K562 (cell line): Measurements from ENCODE around the gene USP43.

Source experiments
- BRF1 ChIP-seq: IDR thresholded peaks from 3 replicates; pipeline ENCODE4 v1.6.1; 2011; ENCODE audit warnings: borderline replicate concordance, mild to moderate bottlenecking; ENCODE audit not compliant: insufficient read length; ENCODE audit errors: extremely low read depth
- CBX2 ChIP-seq: fragments of 200-600 bp; sonication (generic); IDR thresholded peaks from one replicate; pipeline ENCODE4 v1.6.1; 2012; ENCODE audit warnings: mild to moderate bottlenecking, low read length, inconsistent platforms; ENCODE audit not compliant: insufficient read depth, poor library complexity, severe bottlenecking
- FOXJ2 ChIP-seq: fragments of 200-800 bp; sonication (Bioruptor generic); IDR thresholded peaks from 2 replicates; pipeline ENCODE4 v1.6.1; 2016; ENCODE audit warnings: missing genetic modification characterization, missing compliant biosample characterization
- MTA3 ChIP-seq: fragments of 450-650 bp; formaldehyde crosslinking; IDR thresholded peaks from 2 replicates; pipeline ENCODE4 v1.6.1; 2017; ENCODE audit warnings: mild to moderate bottlenecking, borderline replicate concordance
- MXI1 ChIP-seq: IDR thresholded peaks from 2 replicates; pipeline ENCODE4 v1.6.1; 2011; ENCODE audit warnings: low read depth, mild to moderate bottlenecking, improper control_type of control experiment, low read length
- POLR2A ChIP-seq: fragments of 450-650 bp; conservative IDR thresholded peaks from 2 replicates; pipeline ENCODE4 v1.6.1; 2016
- RNF2 ChIP-seq: sonication (generic); IDR thresholded peaks from 2 replicates; pipeline ENCODE4 v1.6.1; 2016
- ZNF644 ChIP-seq: fragments of 200-800 bp; sonication (Bioruptor generic); IDR thresholded peaks from 2 replicates; pipeline ENCODE4 v1.6.1; 2016; ENCODE audit warnings: low read depth, missing genetic modification characterization, missing compliant biosample characterization
- TF ChIP-seq, protein P1 (sequence below), 3 experiments: IDR thresholded peaks in 2 of 3; conservative IDR thresholded peaks in 1 of 3; 2 replicates each; pipeline ENCODE4 v1.5.1; 2011 to 2012; ENCODE audit warnings: low read length in 3 of 3, mild to moderate bottlenecking in 3 of 3, control low read depth in 2 of 3, improper control_type of control experiment in 1 of 3, inconsistent platforms in 1 of 3, low read depth in 1 of 3, mixed read lengths in 1 of 3, moderate library complexity in 1 of 3; ENCODE audit not compliant: insufficient read depth in 2 of 3
- TF ChIP-seq, protein P2 (sequence below): fragments of 250-450 bp; sonication (Bioruptor Pico); IDR thresholded peaks from 2 replicates; pipeline ENCODE4 v1.5.0; 2021
- TF ChIP-seq, protein P3 (sequence below): sonication (generic); formaldehyde crosslinking; IDR thresholded peaks from 2 replicates; pipeline ENCODE4 v1.8.0; 2023; ENCODE audit warnings: mild to moderate bottlenecking, missing genetic modification reagents
- TF ChIP-seq, protein P4 (sequence below): sonication (generic); formaldehyde crosslinking; IDR thresholded peaks from 2 replicates; pipeline ENCODE4 v1.8.0; 2022; ENCODE audit warnings: missing genetic modification reagents, mild to moderate bottlenecking, moderate library complexity, borderline replicate concordance

DNA sequence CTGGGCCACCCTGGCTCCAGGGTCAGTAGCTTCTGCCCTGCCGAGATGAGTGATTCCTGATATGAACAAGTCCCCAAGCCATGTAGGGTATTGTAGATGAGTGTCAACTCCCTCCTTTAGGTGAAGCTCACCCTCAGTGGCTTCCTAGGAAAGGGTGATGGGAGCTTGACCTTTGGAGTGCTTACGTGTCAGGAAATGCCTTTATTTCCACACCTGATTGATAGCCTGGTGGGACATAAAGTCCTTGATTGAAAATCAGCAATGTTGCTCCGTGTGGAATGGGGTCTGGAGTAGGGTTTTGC, 58.4 kb downstream of the USP43 start:
- TF ChIP-seq RNF2: no peak
- TF ChIP-seq MXI1: no peak
- no peak for TF ChIP-seq FOXJ2 (tag)
- no peak for TF ChIP-seq MTA3
- TF ChIP-seq ZNF644 (tag): no peak
- TF ChIP-seq, protein P1, sequence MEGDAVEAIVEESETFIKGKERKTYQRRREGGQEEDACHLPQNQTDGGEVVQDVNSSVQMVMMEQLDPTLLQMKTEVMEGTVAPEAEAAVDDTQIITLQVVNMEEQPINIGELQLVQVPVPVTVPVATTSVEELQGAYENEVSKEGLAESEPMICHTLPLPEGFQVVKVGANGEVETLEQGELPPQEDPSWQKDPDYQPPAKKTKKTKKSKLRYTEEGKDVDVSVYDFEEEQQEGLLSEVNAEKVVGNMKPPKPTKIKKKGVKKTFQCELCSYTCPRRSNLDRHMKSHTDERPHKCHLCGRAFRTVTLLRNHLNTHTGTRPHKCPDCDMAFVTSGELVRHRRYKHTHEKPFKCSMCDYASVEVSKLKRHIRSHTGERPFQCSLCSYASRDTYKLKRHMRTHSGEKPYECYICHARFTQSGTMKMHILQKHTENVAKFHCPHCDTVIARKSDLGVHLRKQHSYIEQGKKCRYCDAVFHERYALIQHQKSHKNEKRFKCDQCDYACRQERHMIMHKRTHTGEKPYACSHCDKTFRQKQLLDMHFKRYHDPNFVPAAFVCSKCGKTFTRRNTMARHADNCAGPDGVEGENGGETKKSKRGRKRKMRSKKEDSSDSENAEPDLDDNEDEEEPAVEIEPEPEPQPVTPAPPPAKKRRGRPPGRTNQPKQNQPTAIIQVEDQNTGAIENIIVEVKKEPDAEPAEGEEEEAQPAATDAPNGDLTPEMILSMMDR (IDR thresholded peaks at IDR 0.05 in 2 of 3, conservative IDR thresholded peaks at IDR 0.05 in 1 of 3; ENCODE audit: insufficient read depth in 2 of 3, low read depth in 1 of 3, low read length in 3 of 3): no peak
- TF ChIP-seq, protein P2, sequence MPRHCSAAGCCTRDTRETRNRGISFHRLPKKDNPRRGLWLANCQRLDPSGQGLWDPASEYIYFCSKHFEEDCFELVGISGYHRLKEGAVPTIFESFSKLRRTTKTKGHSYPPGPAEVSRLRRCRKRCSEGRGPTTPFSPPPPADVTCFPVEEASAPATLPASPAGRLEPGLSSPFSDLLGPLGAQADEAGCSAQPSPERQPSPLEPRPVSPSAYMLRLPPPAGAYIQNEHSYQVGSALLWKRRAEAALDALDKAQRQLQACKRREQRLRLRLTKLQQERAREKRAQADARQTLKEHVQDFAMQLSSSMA (CRISPR knock-in tag): no peak
- no peak for TF ChIP-seq CBX2
- TF ChIP-seq, protein P3, sequence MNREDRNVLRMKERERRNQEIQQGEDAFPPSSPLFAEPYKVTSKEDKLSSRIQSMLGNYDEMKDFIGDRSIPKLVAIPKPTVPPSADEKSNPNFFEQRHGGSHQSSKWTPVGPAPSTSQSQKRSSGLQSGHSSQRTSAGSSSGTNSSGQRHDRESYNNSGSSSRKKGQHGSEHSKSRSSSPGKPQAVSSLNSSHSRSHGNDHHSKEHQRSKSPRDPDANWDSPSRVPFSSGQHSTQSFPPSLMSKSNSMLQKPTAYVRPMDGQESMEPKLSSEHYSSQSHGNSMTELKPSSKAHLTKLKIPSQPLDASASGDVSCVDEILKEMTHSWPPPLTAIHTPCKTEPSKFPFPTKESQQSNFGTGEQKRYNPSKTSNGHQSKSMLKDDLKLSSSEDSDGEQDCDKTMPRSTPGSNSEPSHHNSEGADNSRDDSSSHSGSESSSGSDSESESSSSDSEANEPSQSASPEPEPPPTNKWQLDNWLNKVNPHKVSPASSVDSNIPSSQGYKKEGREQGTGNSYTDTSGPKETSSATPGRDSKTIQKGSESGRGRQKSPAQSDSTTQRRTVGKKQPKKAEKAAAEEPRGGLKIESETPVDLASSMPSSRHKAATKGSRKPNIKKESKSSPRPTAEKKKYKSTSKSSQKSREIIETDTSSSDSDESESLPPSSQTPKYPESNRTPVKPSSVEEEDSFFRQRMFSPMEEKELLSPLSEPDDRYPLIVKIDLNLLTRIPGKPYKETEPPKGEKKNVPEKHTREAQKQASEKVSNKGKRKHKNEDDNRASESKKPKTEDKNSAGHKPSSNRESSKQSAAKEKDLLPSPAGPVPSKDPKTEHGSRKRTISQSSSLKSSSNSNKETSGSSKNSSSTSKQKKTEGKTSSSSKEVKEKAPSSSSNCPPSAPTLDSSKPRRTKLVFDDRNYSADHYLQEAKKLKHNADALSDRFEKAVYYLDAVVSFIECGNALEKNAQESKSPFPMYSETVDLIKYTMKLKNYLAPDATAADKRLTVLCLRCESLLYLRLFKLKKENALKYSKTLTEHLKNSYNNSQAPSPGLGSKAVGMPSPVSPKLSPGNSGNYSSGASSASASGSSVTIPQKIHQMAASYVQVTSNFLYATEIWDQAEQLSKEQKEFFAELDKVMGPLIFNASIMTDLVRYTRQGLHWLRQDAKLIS (CRISPR knock-in tag): no peak
- TF ChIP-seq, protein P4, sequence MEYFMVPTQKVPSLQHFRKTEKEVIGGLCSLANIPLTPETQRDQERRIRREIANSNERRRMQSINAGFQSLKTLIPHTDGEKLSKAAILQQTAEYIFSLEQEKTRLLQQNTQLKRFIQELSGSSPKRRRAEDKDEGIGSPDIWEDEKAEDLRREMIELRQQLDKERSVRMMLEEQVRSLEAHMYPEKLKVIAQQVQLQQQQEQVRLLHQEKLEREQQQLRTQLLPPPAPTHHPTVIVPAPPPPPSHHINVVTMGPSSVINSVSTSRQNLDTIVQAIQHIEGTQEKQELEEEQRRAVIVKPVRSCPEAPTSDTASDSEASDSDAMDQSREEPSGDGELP (CRISPR knock-in tag): no peak
- TF ChIP-seq BRF1: no peak
- no peak for TF ChIP-seq POLR2A
